HepG2 (cell line): ENCODE measurements around the gene C9orf50. TPM values are rescaled to one million over a fixed set of nuclear protein-coding genes. Genes with fewer than 3 reads are reported as not detected.

Experiments
- AHR ChIP-seq: IDR thresholded peaks from 2 replicates; pipeline ENCODE4 v1.6.1; 2018; ENCODE audit warnings: missing genetic modification reagents, missing compliant biosample characterization
- BHLHE40 ChIP-seq: IDR thresholded peaks from 2 replicates; pipeline ENCODE4 v1.6.1; 2011; ENCODE audit warnings: low read length, improper control_type of control experiment
- DR1 ChIP-seq: sonication (generic); formaldehyde crosslinking; IDR thresholded peaks from 2 replicates; pipeline ENCODE4 v1.8.0; 2021; ENCODE audit warnings: mild to moderate bottlenecking, missing genetic modification reagents, inconsistent platforms
- HDAC6 ChIP-seq: fragments of 200-600 bp; sonication (generic); IDR thresholded peaks from 2 replicates; pipeline ENCODE4 v1.7.0; 2017; ENCODE audit warnings: mild to moderate bottlenecking, antibody characterized with exemption, low read length, low read depth
- JARID2 ChIP-seq: sonication (generic); formaldehyde crosslinking; IDR thresholded peaks from 2 replicates; pipeline ENCODE4 v1.8.1; 2023; ENCODE audit warnings: missing genetic modification reagents, inconsistent platforms; ENCODE audit not compliant: insufficient replicate concordance
- JDP2 ChIP-seq: sonication (generic); formaldehyde crosslinking; IDR thresholded peaks from 2 replicates; pipeline ENCODE4 v1.8.1; 2022; ENCODE audit warnings: missing genetic modification reagents, borderline replicate concordance
- MED8 ChIP-seq: sonication (generic); formaldehyde crosslinking; IDR thresholded peaks from 2 replicates; pipeline ENCODE4 v1.8.1; 2023; ENCODE audit warnings: mild to moderate bottlenecking, missing genetic modification reagents; ENCODE audit not compliant: insufficient replicate concordance
- NAIF1 ChIP-seq: sonication (generic); formaldehyde crosslinking; IDR thresholded peaks from 2 replicates; pipeline ENCODE4 v1.5.0; 2020; ENCODE audit warnings: mild to moderate bottlenecking, missing genetic modification reagents, borderline replicate concordance
- NR1H2 ChIP-seq: sonication (generic); formaldehyde crosslinking; IDR thresholded peaks from 2 replicates; pipeline ENCODE4 v1.8.1; 2022; ENCODE audit warnings: low read depth, missing genetic modification reagents, borderline replicate concordance
- PRPF4 ChIP-seq: fragments of 200-400 bp; formaldehyde crosslinking; IDR thresholded peaks from 2 replicates; pipeline ENCODE4 v1.6.1; 2016; ENCODE audit warnings: low read length, low read depth; ENCODE audit not compliant: poor library complexity, severe bottlenecking
- SCMH1 ChIP-seq: sonication (generic); formaldehyde crosslinking; IDR thresholded peaks from 2 replicates; pipeline ENCODE4 v1.9.0; 2021; ENCODE audit warnings: missing genetic modification reagents, mild to moderate bottlenecking, borderline replicate concordance
- TBP ChIP-seq: sonication (generic); formaldehyde crosslinking; IDR thresholded peaks from 2 replicates; pipeline ENCODE4 v1.5.0; 2020; ENCODE audit warnings: missing genetic modification reagents
- THRA ChIP-seq: sonication (generic); formaldehyde crosslinking; IDR thresholded peaks from 2 replicates; pipeline ENCODE4 v1.4.0; 2020; ENCODE audit warnings: missing genetic modification reagents, borderline replicate concordance
- ZNF563 ChIP-seq: sonication (generic); formaldehyde crosslinking; IDR thresholded peaks from 2 replicates; pipeline ENCODE4 v1.8.0; 2022; ENCODE audit warnings: mild to moderate bottlenecking, moderate library complexity, missing genetic modification reagents
- ZNF687 ChIP-seq: sonication (generic); formaldehyde crosslinking; IDR thresholded peaks from 2 replicates; pipeline ENCODE4 v1.5.1; 2020; ENCODE audit warnings: mild to moderate bottlenecking, missing genetic modification reagents, moderate library complexity
- ZNF839 ChIP-seq: sonication (generic); formaldehyde crosslinking; IDR thresholded peaks from 2 replicates; pipeline ENCODE4 v1.4.0; 2020; ENCODE audit warnings: missing genetic modification reagents, mild to moderate bottlenecking, borderline replicate concordance
- polyA plus RNA-seq, 8 experiments: library from polyadenylated mRNA; depleted of rRNA in 3 of 8; stranded (reverse) in 7 of 8; unstranded in 1 of 8; fragments of >200 nt; fragmentation: Illumina TruSeq in 4 of 8; extraction: Trizol in 4 of 8; gene quantifications; 2 replicates each; pipeline versions ENCODE4 v1.2.1 to v1.2.3, GENCODE V29; 2011 to 2016; ENCODE audit warnings: low read depth in 4 of 8, missing spikeins in 1 of 8, mixed read lengths in 1 of 8; ENCODE audit not compliant: insufficient read depth in 1 of 8
- total RNA-seq, 5 experiments: library from RNA; depleted of rRNA; stranded (reverse); fragments of >200 nt; fragmentation: Illumina TruSeq; extraction: Trizol; gene quantifications; 2 replicates each; pipeline ENCODE4 v1.2.3, GENCODE V29; 2016; ENCODE audit warnings: low read depth in 1 of 5
- TF ChIP-seq, protein P1 (sequence below): sonication (generic); formaldehyde crosslinking; IDR thresholded peaks from 2 replicates; pipeline ENCODE4 v1.5.0; 2020; ENCODE audit warnings: missing genetic modification reagents
- TF ChIP-seq, protein P2 (sequence below): sonication (generic); formaldehyde crosslinking; IDR thresholded peaks from 2 replicates; pipeline ENCODE4 v1.4.0; 2020; ENCODE audit warnings: missing genetic modification reagents

The C9orf50 gene
- total and polyA plus RNA-seq, 2 of the 13 experiments (the other 11 are each of a cell fraction or from before 2014, with no cell fraction given) = not detected

DNA sequence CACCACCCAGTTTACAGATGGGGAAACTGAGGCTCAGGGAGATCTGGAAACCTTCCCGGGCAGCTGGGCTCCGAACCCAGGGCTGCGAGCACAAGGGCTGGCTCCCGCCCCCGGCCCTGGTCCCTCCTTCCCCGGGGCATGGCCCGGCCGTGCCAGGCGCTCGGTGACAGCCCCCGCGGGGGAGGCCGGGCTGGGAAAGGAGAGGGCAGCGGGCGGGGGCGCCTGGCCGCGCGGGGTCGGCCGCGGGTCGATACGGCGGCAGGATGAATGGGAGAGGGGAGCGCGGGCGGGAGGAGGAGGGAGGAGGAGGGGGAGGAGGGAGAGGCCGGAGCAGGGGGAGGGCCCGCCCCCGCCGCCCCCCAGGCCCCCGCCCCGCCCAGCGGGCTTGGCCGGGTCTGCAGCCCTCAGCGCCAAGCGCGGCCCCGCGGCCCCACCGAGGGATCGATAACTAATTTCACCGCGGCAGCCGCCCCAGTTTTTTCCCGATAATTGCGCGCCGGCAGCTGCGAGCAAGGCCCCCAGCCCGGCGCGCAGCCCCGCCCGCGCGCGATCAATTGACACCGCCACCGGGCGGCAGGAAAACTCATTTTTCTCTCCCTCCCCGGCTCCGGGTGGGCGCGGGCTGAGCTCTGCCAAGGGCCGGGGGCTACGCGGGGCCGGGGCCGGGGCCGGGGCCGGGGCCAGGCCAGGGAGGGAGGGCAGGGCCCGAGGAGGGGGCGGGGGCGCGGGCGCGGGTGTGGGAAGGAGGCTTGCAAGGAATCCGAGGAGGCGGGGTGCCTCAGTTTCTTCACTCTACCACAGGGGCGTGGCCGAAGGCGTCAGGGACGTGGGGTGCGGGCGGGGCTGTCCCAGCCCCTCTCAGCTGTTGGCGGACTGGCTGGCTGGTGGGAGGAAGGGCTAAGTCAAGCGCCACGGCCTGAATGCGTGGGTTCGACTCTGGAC, 52.1 kb downstream of the C9orf50 start (continued):
- TF ChIP-seq ZNF687 (CRISPR knock-in tag) (peak; percentile 71), JDP2 (CRISPR knock-in tag) (no peak; the same call in 1 of the 2 replicates), BHLHE40 (no peak), ZNF563 (CRISPR knock-in tag) (peak; percentile 91), TBP (CRISPR knock-in tag) (no peak), JARID2 (CRISPR knock-in tag) (no peak), HDAC6 (no peak), PRPF4 (no peak), NAIF1 (no peak), SCMH1 (CRISPR knock-in tag) (no peak), THRA (CRISPR knock-in tag) (peak; percentile 21; the same call in 1 of the 2 replicates), ZNF839 (CRISPR knock-in tag) (no peak), AHR (CRISPR knock-in tag) (no peak), DR1 (CRISPR knock-in tag) (no peak), MED8 (peak; percentile 64), NR1H2 (CRISPR knock-in tag) (no peak)
- TF ChIP-seq, protein P1, sequence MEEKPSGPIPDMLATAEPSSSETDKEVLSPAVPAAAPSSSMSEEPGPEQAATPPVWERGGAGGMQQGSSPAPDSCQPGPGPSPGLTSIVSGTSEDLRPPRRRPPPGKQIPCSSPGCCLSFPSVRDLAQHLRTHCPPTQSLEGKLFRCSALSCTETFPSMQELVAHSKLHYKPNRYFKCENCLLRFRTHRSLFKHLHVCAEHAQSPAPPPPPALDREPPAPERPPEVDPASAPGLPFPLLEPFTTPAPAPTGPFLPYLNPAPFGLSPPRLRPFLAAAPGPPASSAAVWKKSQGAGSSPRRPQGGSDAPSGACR (CRISPR knock-in tag) = no peak
- TF ChIP-seq, protein P2, sequence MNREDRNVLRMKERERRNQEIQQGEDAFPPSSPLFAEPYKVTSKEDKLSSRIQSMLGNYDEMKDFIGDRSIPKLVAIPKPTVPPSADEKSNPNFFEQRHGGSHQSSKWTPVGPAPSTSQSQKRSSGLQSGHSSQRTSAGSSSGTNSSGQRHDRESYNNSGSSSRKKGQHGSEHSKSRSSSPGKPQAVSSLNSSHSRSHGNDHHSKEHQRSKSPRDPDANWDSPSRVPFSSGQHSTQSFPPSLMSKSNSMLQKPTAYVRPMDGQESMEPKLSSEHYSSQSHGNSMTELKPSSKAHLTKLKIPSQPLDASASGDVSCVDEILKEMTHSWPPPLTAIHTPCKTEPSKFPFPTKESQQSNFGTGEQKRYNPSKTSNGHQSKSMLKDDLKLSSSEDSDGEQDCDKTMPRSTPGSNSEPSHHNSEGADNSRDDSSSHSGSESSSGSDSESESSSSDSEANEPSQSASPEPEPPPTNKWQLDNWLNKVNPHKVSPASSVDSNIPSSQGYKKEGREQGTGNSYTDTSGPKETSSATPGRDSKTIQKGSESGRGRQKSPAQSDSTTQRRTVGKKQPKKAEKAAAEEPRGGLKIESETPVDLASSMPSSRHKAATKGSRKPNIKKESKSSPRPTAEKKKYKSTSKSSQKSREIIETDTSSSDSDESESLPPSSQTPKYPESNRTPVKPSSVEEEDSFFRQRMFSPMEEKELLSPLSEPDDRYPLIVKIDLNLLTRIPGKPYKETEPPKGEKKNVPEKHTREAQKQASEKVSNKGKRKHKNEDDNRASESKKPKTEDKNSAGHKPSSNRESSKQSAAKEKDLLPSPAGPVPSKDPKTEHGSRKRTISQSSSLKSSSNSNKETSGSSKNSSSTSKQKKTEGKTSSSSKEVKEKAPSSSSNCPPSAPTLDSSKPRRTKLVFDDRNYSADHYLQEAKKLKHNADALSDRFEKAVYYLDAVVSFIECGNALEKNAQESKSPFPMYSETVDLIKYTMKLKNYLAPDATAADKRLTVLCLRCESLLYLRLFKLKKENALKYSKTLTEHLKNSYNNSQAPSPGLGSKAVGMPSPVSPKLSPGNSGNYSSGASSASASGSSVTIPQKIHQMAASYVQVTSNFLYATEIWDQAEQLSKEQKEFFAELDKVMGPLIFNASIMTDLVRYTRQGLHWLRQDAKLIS (CRISPR knock-in tag) = no peak; the same call in 1 of the 2 replicates
